ENCODE measurements around the gene BMF. TPM values are rescaled to one million over a fixed set of nuclear protein-coding genes. Genes with fewer than 3 reads are reported as not detected.

The BMF gene
- total and polyA plus RNA-seq, 3 donors from 2014 or later = 4.9 to 7.7 (median 6.9) TPM

DNA sequence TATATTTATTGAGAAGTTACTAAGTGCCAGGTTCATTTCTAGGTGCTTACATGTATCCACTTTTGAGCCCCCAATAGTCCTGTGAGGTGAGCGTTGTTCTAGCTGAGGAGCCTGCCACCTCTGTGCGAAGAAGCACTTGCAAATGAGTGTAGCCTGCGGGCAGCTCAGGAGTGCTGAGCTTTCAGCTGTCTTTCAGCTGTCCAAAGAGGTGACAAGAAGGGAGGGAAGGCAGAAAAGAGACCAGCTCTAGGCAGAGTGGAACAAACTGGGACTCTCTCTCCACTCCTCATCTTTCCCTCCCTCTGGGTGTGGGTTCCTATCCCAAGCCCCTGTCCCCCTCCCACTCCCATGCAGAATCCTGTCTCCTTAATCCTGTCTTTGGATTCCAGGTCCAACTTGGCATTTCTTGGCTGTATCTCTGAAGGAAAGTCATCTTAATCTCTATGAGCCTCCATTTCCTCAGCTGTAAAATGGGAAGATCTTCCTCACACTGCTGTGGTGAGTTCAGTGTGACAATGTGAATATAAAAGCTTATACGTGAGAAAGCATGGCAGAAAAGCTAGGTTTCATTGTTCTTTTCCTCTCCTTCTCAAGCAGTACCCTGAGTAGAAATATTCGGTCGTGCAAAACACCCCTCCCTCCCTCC, 63.0 kb downstream of the BMF start:
- peak overlapping the region in 1 of 2 donors; percentile 53 for H3K27ac ChIP-seq
- H3K4me3 ChIP-seq = no peak overlapping the region
- H3K4me1 ChIP-seq = peaks cover 12% of the 10 kb centered on the region
- no peaks in the 10 kb centered on the region for H3K36me3 ChIP-seq (ENCODE audit: low read depth, missing control alignments)
- DNase-seq = no peak
- H3K27me3 ChIP-seq = no peaks in the 10 kb centered on the region
- WGBS, 2 donors = 89 to 96% methylated on average over 6 of the region's 6 CpGs
- no peaks in the 10 kb centered on the region for H3K9me3 ChIP-seq
- TF ChIP-seq, protein P1, sequence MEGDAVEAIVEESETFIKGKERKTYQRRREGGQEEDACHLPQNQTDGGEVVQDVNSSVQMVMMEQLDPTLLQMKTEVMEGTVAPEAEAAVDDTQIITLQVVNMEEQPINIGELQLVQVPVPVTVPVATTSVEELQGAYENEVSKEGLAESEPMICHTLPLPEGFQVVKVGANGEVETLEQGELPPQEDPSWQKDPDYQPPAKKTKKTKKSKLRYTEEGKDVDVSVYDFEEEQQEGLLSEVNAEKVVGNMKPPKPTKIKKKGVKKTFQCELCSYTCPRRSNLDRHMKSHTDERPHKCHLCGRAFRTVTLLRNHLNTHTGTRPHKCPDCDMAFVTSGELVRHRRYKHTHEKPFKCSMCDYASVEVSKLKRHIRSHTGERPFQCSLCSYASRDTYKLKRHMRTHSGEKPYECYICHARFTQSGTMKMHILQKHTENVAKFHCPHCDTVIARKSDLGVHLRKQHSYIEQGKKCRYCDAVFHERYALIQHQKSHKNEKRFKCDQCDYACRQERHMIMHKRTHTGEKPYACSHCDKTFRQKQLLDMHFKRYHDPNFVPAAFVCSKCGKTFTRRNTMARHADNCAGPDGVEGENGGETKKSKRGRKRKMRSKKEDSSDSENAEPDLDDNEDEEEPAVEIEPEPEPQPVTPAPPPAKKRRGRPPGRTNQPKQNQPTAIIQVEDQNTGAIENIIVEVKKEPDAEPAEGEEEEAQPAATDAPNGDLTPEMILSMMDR (IDR thresholded peaks at IDR 0.05) = no peak
- TF ChIP-seq POLR2A (IDR thresholded peaks at IDR 0.05) = no peak
- intact Hi-C loops (cut with DNase I; ENCODE audit: low total_unique reads) = loop anchor here (10.0 kb wide), 1 partner anchor 59 kb away; the partner anchor contains the start of gene BMF

DNA sequence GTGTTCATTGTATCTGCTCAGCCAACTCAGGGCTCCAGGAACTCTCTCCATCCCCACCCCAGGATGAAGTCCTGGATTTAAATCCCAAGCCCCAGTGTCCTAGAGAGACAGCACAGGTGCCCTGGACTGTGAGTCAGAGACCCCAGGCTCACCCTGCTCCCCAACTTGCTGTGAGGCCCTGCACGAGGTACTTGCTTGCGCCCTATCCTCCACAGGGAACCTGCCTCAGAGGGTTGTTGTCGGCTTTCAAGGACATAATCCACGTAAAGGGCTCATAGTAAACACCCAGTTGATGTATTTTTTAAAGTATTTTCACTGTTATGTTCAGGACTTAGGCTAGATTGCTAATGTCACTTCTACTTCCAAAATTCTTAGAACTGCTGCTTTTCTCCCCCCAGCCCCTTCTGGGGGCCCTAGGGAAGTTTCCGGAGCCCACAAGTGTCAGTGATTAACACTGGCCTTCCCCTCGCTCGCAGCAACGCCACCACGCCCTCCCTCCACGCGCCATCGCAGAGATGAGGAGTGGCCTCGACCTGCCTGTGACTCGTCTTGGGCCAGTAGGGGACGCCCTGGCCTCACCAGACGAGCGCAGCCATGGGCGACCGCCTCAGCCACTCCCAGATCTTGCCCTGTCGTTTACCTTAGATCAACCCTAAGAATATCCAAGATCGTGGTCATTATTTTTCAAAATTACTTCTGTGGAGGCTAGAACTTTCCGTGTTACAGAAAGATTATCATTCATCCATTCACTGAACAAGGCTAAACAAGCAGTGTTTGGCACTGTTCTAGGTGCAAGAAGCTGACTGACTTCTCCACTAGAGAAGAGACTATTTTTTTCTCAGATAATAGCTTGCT, 63.7 kb downstream of the BMF start:
- Histone ChIP-seq H3K4me1 (peaks cover 16% of the 10 kb centered on the region), H3K4me3 (no peak overlapping the region), H3K36me3 (ENCODE audit: low read depth, missing control alignments) (no peaks in the 10 kb centered on the region), H3K27ac (peak overlapping the region; percentile 16 to 53), H3K9me3 (no peaks in the 10 kb centered on the region), H3K27me3 (no peaks in the 10 kb centered on the region)
- WGBS, 2 donors = 20 to 23% methylated on average over 7 to 22 of the region's 22 CpGs
- TF ChIP-seq, protein P1 (IDR thresholded peaks at IDR 0.05) = peak; percentile 63 to 83 (median 80)
- no peak for TF ChIP-seq POLR2A (IDR thresholded peaks at IDR 0.05)
- intact Hi-C loops (cut with DNase I; ENCODE audit: low total_unique reads) = loop anchor here (5.0 to 10.0 kb wide), 2 partner anchors 60 to 227 kb away; partner anchors contain the start of gene BMF
- peak; percentile 91 for DNase-seq

DNA sequence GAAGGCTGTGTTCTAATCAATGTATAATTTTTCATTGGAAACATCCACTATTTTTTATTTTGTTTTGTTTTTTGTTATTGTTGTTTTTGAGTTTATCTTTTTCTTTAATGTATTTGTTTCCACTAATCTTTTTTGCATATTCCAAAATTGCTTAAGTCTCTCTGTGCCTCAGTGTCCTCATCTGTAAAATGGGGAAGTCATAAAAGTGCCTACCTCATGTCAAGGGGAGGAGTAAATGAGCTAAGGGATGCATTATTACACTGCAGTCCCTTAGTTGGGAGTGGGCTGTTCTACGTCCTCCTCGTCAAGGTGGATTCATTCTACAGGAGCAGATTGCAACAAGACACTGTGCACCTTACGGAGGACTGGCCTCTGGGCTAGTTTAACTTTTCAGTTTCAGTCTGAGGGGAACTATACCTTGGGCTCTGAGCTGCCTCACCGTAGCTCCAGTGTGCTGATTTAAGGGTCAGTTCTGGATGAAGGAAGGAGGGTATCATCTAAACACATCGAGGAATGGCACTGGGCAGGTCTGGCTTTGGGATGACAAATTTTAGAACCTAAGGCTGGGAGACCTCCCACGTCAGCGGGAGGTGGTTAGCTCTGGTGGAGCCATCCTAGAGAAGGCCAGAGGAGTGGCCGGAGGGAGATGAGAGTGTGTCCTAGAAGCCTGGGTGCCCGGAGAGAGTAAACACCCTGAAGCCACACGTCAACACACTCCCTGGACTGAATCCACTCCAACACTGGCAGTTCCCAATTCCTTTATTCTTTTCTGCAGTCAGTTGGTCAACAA, 64.6 kb downstream of the BMF start:
- WGBS, 2 donors = 78 to 88% methylated on average over 10 of the region's 10 CpGs
- Histone ChIP-seq H3K9me3 (no peaks in the 10 kb centered on the region), H3K27me3 (no peaks in the 10 kb centered on the region), H3K4me3 (no peak overlapping the region), H3K36me3 (ENCODE audit: low read depth, missing control alignments) (no peaks in the 10 kb centered on the region), H3K27ac (no peak overlapping the region), H3K4me1 (peaks cover 17% of the 10 kb centered on the region)
- DNase-seq = no peak
- intact Hi-C loops (cut with DNase I; ENCODE audit: low total_unique reads) = loop anchor here (5.0 to 10.0 kb wide), 2 partner anchors 61 to 228 kb away; partner anchors contain the start of gene BMF
- TF ChIP-seq, protein P1 (IDR thresholded peaks at IDR 0.05) = no peak
- TF ChIP-seq POLR2A (IDR thresholded peaks at IDR 0.05) = no peak

DNA sequence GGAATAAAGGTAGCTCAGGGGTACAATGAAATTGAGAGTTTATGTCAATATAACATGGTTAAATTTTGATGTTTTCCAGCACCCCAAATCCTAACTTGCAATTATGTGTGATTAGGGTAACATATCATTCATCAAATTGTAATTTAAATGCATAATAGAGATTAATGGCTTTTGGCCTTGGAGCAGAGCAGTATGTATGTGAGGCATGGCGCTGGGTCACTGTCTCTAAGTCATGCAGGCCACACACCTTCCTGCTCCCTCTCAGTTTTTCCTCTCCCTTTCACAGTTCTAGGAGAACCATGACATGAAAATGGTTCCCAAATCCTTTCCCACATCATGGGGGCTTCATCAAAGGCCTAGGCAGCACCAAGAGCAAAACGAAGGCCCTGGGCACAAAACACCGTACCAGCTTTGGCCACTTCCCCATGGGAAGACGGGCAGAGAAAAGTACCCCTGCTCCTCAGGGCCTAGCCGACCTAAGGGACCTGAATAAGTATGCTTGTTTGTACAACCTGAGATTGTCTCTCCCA, 65.8 kb downstream of the BMF start:
- DNase-seq = no peak
- intact Hi-C loops (cut with DNase I; ENCODE audit: low total_unique reads) = loop anchor here (5.0 to 10.0 kb wide), 2 partner anchors 62 to 229 kb away; partner anchors contain the start of gene BMF
- Histone ChIP-seq H3K36me3 (ENCODE audit: low read depth, missing control alignments) (no peaks in the 10 kb centered on the region), H3K9me3 (no peaks in the 10 kb centered on the region), H3K4me1 (peaks cover 19% of the 10 kb centered on the region), H3K27ac (no peak overlapping the region), H3K27me3 (no peaks in the 10 kb centered on the region), H3K4me3 (no peak overlapping the region)
- no peak for TF ChIP-seq POLR2A (IDR thresholded peaks at IDR 0.05)
- TF ChIP-seq, protein P1 (IDR thresholded peaks at IDR 0.05) = no peak
- 78 to 81% methylated on average over 5 of the region's 5 CpGs for WGBS, 2 donors

Data from testis (tissue), 3 donors.